Parathyroid adenoma (tissue), 2 donors: ENCODE data around the gene SLC27A3.

Experiments
- H2AFZ ChIP-seq: fragments of 300-600 bp; sonication (generic); one replicate; pipeline ENCODE4 v1.7.0; 2017; ENCODE audit warnings: antibody characterized with exemption, mild to moderate bottlenecking
- H3K27ac ChIP-seq: fragments of 300-600 bp; sonication (generic); one replicate; pipeline ENCODE4 v1.7.0; 2017
- H3K27me3 ChIP-seq: fragments of 300-600 bp; sonication (generic); one replicate; pipeline ENCODE4 v1.7.0; 2017; ENCODE audit warnings: low read length; ENCODE audit not compliant: control insufficient read depth, insufficient read depth
- H3K36me3 ChIP-seq: fragments of 300-600 bp; sonication (generic); one replicate; pipeline ENCODE4 v1.7.0; 2017; ENCODE audit warnings: low read length; ENCODE audit not compliant: control insufficient read depth, insufficient read depth
- H3K4me1 ChIP-seq: fragments of 300-600 bp; sonication (generic); one replicate; pipeline ENCODE4 v1.7.0; 2017; ENCODE audit warnings: control low read depth
- H3K4me2 ChIP-seq: fragments of 300-600 bp; sonication (generic); one replicate; pipeline ENCODE4 v1.7.0; 2017; ENCODE audit warnings: low read length
- H3K4me3 ChIP-seq: fragments of 300-600 bp; sonication (generic); one replicate; pipeline ENCODE4 v1.7.0; 2017; ENCODE audit warnings: low read depth, low read length
- H3K79me2 ChIP-seq: fragments of 300-600 bp; sonication (generic); one replicate; pipeline ENCODE4 v1.7.0; 2017; ENCODE audit warnings: control low read depth
- H3K9ac ChIP-seq: fragments of 300-600 bp; sonication (generic); one replicate; pipeline ENCODE4 v1.7.0; 2017; ENCODE audit warnings: mild to moderate bottlenecking
- H3K9me3 ChIP-seq: fragments of 300-600 bp; sonication (generic); one replicate; pipeline ENCODE4 v1.7.0; 2017; ENCODE audit warnings: low read length; ENCODE audit not compliant: control insufficient read depth
- CTCF ChIP-seq: fragments of 300-600 bp; sonication (generic); IDR thresholded peaks from one replicate; pipeline ENCODE4 v1.7.0; 2017; ENCODE audit warnings: antibody characterized with exemption, mild to moderate bottlenecking
- donor health status: primary hyperparathyroidism.

SLC27A3 gene

GRCh38 chr1:153786038-153786790, 11.0 kb downstream of the SLC27A3 start:
- Histone ChIP-seq H3K27me3 (no peaks in the 10 kb centered on the region), H2AFZ (no peak overlapping the region), H3K4me3 (no peak overlapping the region), H3K4me1 (peaks cover 2% of the 10 kb centered on the region), H3K4me2 (no peak overlapping the region), H3K9ac (no peak overlapping the region), H3K27ac (no peak overlapping the region), H3K9me3 (no peaks in the 10 kb centered on the region), H3K36me3 (no peaks in the 10 kb centered on the region), H3K79me2 (no peaks in the 10 kb centered on the region)
- TF ChIP-seq CTCF: no peak

- H3K9ac ChIP-seq: no peak overlapping the region
- H3K4me3 ChIP-seq: no peak overlapping the region
These were observed 14.3 kb downstream of the SLC27A3 start for GRCh38 chr1:153789478-153790034.

GRCh38 chr1:153790313-153790965, 15.2 kb downstream of the SLC27A3 start:
- H3K9me3 ChIP-seq: no peaks in the 10 kb centered on the region
- TF ChIP-seq CTCF: no peak
- no peaks in the 10 kb centered on the region for H3K36me3 ChIP-seq
- H3K9ac ChIP-seq: no peak overlapping the region
- H2AFZ ChIP-seq: peak overlapping the region; percentile 33
- H3K4me3 ChIP-seq: no peak overlapping the region
- peaks cover 2% of the 10 kb centered on the region for H3K4me1 ChIP-seq
- no peaks in the 10 kb centered on the region for H3K79me2 ChIP-seq
- H3K4me2 ChIP-seq: no peak overlapping the region
- H3K27ac ChIP-seq: peak overlapping the region; percentile 76
- no peaks in the 10 kb centered on the region for H3K27me3 ChIP-seq

More at GRCh38 chr1:153789478-153790034, 14.3 kb downstream of the SLC27A3 start:
- Histone ChIP-seq H3K27ac (peak overlapping the region; percentile 76), H3K27me3 (no peaks in the 10 kb centered on the region), H3K9me3 (no peaks in the 10 kb centered on the region), H3K36me3 (no peaks in the 10 kb centered on the region), H3K4me1 (peaks cover 2% of the 10 kb centered on the region), H3K79me2 (no peaks in the 10 kb centered on the region), H2AFZ (peak overlapping the region; percentile 62), H3K4me2 (peak overlapping the region; percentile 13)
- no peak for TF ChIP-seq CTCF

- Histone ChIP-seq H3K4me1 (peaks cover 2% of the 10 kb centered on the region), H3K9ac (no peak overlapping the region), H2AFZ (peak overlapping the region; percentile 33), H3K27me3 (no peaks in the 10 kb centered on the region), H3K4me3 (no peak overlapping the region), H3K79me2 (no peaks in the 10 kb centered on the region), H3K9me3 (no peaks in the 10 kb centered on the region), H3K36me3 (no peaks in the 10 kb centered on the region), H3K4me2 (no peak overlapping the region), H3K27ac (peak overlapping the region; percentile 76)
- no peak for TF ChIP-seq CTCF
These were observed 15.9 kb downstream of the SLC27A3 start for GRCh38 chr1:153790966-153791647.
